HG03575 (cell line): ENCODE results near the gene CGGBP1.

Experiments
- ATAC-seq: cut with Tn5 transposase; IDR thresholded peaks from one replicate; pipeline ENCODE4 v1.9.1; 2021; ENCODE audit not compliant: unreplicated experiment, insufficient number of reproducible peaks, low FRiP score; ENCODE audit errors: extremely low read depth

The CGGBP1 gene

GRCh38 chr3:88058581-88059379 lies at the start of gene CGGBP1, which contains the start of gene ZNF654:
Gene CGGBP1, minus strand, starts transcription at chr3:88059005. Its CDS starts 3,029 bp downstream, at chr3:88055976.
Gene ZNF654, plus strand, starts transcription at chr3:88059255. Its CDS starts 65 bp downstream, at chr3:88059320.
- peak; percentile 92 for ATAC-seq

GRCh38 chr3:88105325-88105724 lies 46.5 kb upstream of the CGGBP1 start:
- ATAC-seq: no peak

GRCh38 chr3:88101142-88101541 lies 42.3 kb upstream of the CGGBP1 start:
- no peak for ATAC-seq

- ATAC-seq: no peak
These were observed 34.5 kb upstream of the CGGBP1 start for GRCh38 chr3:88093266-88093665.

GRCh38 chr3:88092270-88092669 lies 33.5 kb upstream of the CGGBP1 start:
- ATAC-seq: no peak

- ATAC-seq: no peak
These were observed 31.9 kb upstream of the CGGBP1 start for GRCh38 chr3:88090681-88091080.

- no peak for ATAC-seq
These were observed 25.3 kb upstream of the CGGBP1 start for GRCh38 chr3:88084097-88084501.

- no peak for ATAC-seq
These were observed 24.0 kb upstream of the CGGBP1 start for GRCh38 chr3:88082854-88083253.

GRCh38 chr3:88078932-88079331 lies 20.1 kb upstream of the CGGBP1 start:
- ATAC-seq: no peak

- ATAC-seq: no peak
These were observed 17.9 kb upstream of the CGGBP1 start for GRCh38 chr3:88076712-88077111.

GRCh38 chr3:88075497-88075896 lies 16.7 kb upstream of the CGGBP1 start:
- ATAC-seq: no peak

GRCh38 chr3:88075072-88075471 lies 16.3 kb upstream of the CGGBP1 start:
- ATAC-seq: no peak

GRCh38 chr3:88061746-88062145 lies 2.9 kb upstream of the CGGBP1 start:
- no peak for ATAC-seq

- peak; percentile 7 for ATAC-seq
These were observed 770 bp upstream of the CGGBP1 start for GRCh38 chr3:88059380-88060170.

GRCh38 chr3:88058306-88058580 lies 562 bp downstream of the CGGBP1 start:
- peak; percentile 4 for ATAC-seq

GRCh38 chr3:88057630-88058305 lies 1.0 kb downstream of the CGGBP1 start:
- ATAC-seq: no peak

GRCh38 chr3:88046766-88047165 lies 12.0 kb downstream of the CGGBP1 start:
- no peak for ATAC-seq

- no peak for ATAC-seq
These were observed 14.4 kb downstream of the CGGBP1 start for GRCh38 chr3:88044411-88044810.

GRCh38 chr3:88041005-88041404 lies 17.8 kb downstream of the CGGBP1 start:
- ATAC-seq: no peak

- no peak for ATAC-seq
These were observed 18.3 kb downstream of the CGGBP1 start for GRCh38 chr3:88040529-88040928.
